Smooth muscle cell (in vitro differentiated cells): ENCODE measurements around the gene SMYD3. TPM values are rescaled to one million over a fixed set of nuclear protein-coding genes. Genes with fewer than 3 reads are reported as not detected.

Experiments used
- DNase-seq: peaks from one replicate; lab custom pipeline; 2025; ENCODE audit not compliant: unreplicated experiment; lab: John Stamatoyannopoulos, UW
- H2AFZ ChIP-seq: fragments of 200-600 bp; sonication (generic); 2 replicates; pipeline ENCODE4 v1.6.0; 2016; ENCODE audit warnings: antibody characterized with exemption, low read depth, mild to moderate bottlenecking
- H3F3A ChIP-seq: fragments of 200-600 bp; sonication (generic); 2 replicates; pipeline ENCODE4 v1.6.0; 2017; ENCODE audit warnings: antibody characterized with exemption, low read depth
- H3K27ac ChIP-seq: fragments of 200-600 bp; sonication (generic); 2 replicates; pipeline ENCODE4 v1.5.1; 2016; ENCODE audit warnings: low read depth, mild to moderate bottlenecking
- H3K27me3 ChIP-seq: fragments of 200-600 bp; sonication (generic); 2 replicates; pipeline ENCODE4 v1.6.1; 2016; ENCODE audit warnings: low read depth, mild to moderate bottlenecking
- H3K36me3 ChIP-seq: fragments of 200-600 bp; sonication (generic); 2 replicates; pipeline ENCODE4 v1.5.1; 2016; ENCODE audit warnings: low read depth
- H3K4me1 ChIP-seq: fragments of 200-600 bp; sonication (generic); 2 replicates; pipeline ENCODE4 v1.5.1; 2016; ENCODE audit warnings: low read depth
- H3K4me2 ChIP-seq: fragments of 200-600 bp; sonication (generic); 2 replicates; pipeline ENCODE4 v1.6.0; 2016; ENCODE audit warnings: mild to moderate bottlenecking
- H3K4me3 ChIP-seq: fragments of 200-600 bp; sonication (generic); 2 replicates; pipeline ENCODE4 v1.5.1; 2016; ENCODE audit warnings: mild to moderate bottlenecking
- H3K79me2 ChIP-seq: fragments of 200-600 bp; sonication (generic); 2 replicates; pipeline ENCODE4 v1.6.0; 2016; ENCODE audit warnings: low read depth, mild to moderate bottlenecking
- H3K9ac ChIP-seq: fragments of 200-600 bp; sonication (generic); 2 replicates; pipeline ENCODE4 v1.6.0; 2016; ENCODE audit warnings: low read depth
- H3K9me3 ChIP-seq: fragments of 200-600 bp; sonication (generic); replicated peaks from 2 replicates; pipeline ENCODE4 v1.5.1; 2016; ENCODE audit warnings: low read depth
- H4K20me1 ChIP-seq: fragments of 200-600 bp; sonication (generic); 2 replicates; pipeline ENCODE4 v1.6.0; 2016; ENCODE audit warnings: low read depth
- CTCF ChIP-seq: fragments of 200-600 bp; sonication (generic); IDR thresholded peaks from 2 replicates; pipeline ENCODE4 v1.5.1; 2017; ENCODE audit warnings: borderline replicate concordance, mild to moderate bottlenecking, antibody characterized with exemption; ENCODE audit not compliant: insufficient read depth, poor library complexity, severe bottlenecking
- WGBS: methylation state at CpG from one replicate; pipeline ENCODE4 v1.1.7; 2016; ENCODE audit warnings: low lambda C conversion rate; 5-methylcytosine and 5-hydroxymethylcytosine counted together
- polyA plus RNA-seq: library from polyadenylated mRNA; unstranded; fragments of >200 nt; fragmentation: Nextera tagmentation; extraction: Ambion mirVana; gene quantifications from 2 replicates; pipeline ENCODE4 v1.2.1, GENCODE V29; 2016
- total RNA-seq: library from RNA; depleted of rRNA; stranded (reverse); fragments of >200 nt; gene quantifications from 2 replicates; pipeline ENCODE4 v1.2.3, GENCODE V29; 2014

The SMYD3 gene
- total and polyA plus RNA-seq, 2 experiments from 2014 or later: 162 to 301 TPM

GRCh38 chr1:246390855-246391254, 116.2 kb downstream of the SMYD3 start:
- Histone ChIP-seq H2AFZ (no peak overlapping the region), H3K4me2 (no peak overlapping the region), H3K9ac (no peak overlapping the region), H3K79me2 (no peaks in the 10 kb centered on the region), H4K20me1 (no peaks in the 10 kb centered on the region), H3K4me3 (no peak overlapping the region), H3K36me3 (no peaks in the 10 kb centered on the region), H3K27me3 (no peaks in the 10 kb centered on the region), H3K27ac (no peak overlapping the region), H3K4me1 (no peaks in the 10 kb centered on the region), H3F3A (no peaks in the 10 kb centered on the region), H3K9me3 (peaks cover 5% of the 10 kb centered on the region)
- no peak for DNase-seq
- no peak for TF ChIP-seq CTCF
- 83% methylated on average over 5 of the region's 5 CpGs for WGBS

GRCh38 chr1:246384616-246385015, 122.5 kb downstream of the SMYD3 start:
- Histone ChIP-seq H3K4me1 (no peaks in the 10 kb centered on the region), H3K4me3 (no peak overlapping the region), H3K4me2 (no peak overlapping the region), H3K9ac (no peak overlapping the region), H3F3A (no peaks in the 10 kb centered on the region), H3K36me3 (no peaks in the 10 kb centered on the region), H4K20me1 (no peaks in the 10 kb centered on the region), H3K27me3 (no peaks in the 10 kb centered on the region), H2AFZ (no peak overlapping the region), H3K27ac (no peak overlapping the region), H3K9me3 (no peaks in the 10 kb centered on the region), H3K79me2 (no peaks in the 10 kb centered on the region)
- TF ChIP-seq CTCF: no peak
- WGBS: 98% methylated on average over 4 of the region's 4 CpGs
- DNase-seq: no peak

GRCh38 chr1:246383791-246384190, 123.3 kb downstream of the SMYD3 start:
- no peaks in the 10 kb centered on the region for H3F3A ChIP-seq
- H3K9ac ChIP-seq: no peak overlapping the region
- no peak overlapping the region for H3K4me3 ChIP-seq
- no peak for TF ChIP-seq CTCF
- no peaks in the 10 kb centered on the region for H3K79me2 ChIP-seq
- H3K27ac ChIP-seq: peak overlapping the region; percentile 14
- H3K9me3 ChIP-seq: no peaks in the 10 kb centered on the region
- H2AFZ ChIP-seq: no peak overlapping the region
- no peak for DNase-seq
- H3K4me1 ChIP-seq: no peaks in the 10 kb centered on the region
- H4K20me1 ChIP-seq: no peaks in the 10 kb centered on the region
- no peaks in the 10 kb centered on the region for H3K36me3 ChIP-seq
- no peaks in the 10 kb centered on the region for H3K27me3 ChIP-seq
- H3K4me2 ChIP-seq: no peak overlapping the region

- Histone ChIP-seq H3K79me2 (no peaks in the 10 kb centered on the region), H3K4me1 (no peaks in the 10 kb centered on the region), H3K36me3 (no peaks in the 10 kb centered on the region), H3K9ac (no peak overlapping the region), H3K27ac (peak overlapping the region; percentile 14), H3K4me3 (no peak overlapping the region), H4K20me1 (no peaks in the 10 kb centered on the region), H3K4me2 (no peak overlapping the region), H3K27me3 (no peaks in the 10 kb centered on the region), H3F3A (no peaks in the 10 kb centered on the region), H3K9me3 (no peaks in the 10 kb centered on the region), H2AFZ (no peak overlapping the region)
- WGBS: 86% methylated on average over 1 of the region's 1 CpG
- no peak for DNase-seq
- TF ChIP-seq CTCF: no peak
Measured at GRCh38 chr1:246383239-246383589, 123.9 kb downstream of the SMYD3 start.
